MM.1S (cell line): ENCODE results near the gene CCDC117.

Source experiments
- CTCF ChIP-seq: fragments of 300-600 bp; sonication (generic); IDR thresholded peaks from 2 replicates; pipeline ENCODE4 v1.5.1; 2016; ENCODE audit warnings: antibody characterized with exemption, low read length, mixed read lengths
- EZH2 ChIP-seq: fragments of 300-600 bp; sonication (generic); optimal IDR thresholded peaks from 2 replicates; pipeline ENCODE3; 2017; ENCODE audit warnings: low read depth, mild to moderate bottlenecking, antibody characterized with exemption, low read length, mixed read lengths

DNA sequence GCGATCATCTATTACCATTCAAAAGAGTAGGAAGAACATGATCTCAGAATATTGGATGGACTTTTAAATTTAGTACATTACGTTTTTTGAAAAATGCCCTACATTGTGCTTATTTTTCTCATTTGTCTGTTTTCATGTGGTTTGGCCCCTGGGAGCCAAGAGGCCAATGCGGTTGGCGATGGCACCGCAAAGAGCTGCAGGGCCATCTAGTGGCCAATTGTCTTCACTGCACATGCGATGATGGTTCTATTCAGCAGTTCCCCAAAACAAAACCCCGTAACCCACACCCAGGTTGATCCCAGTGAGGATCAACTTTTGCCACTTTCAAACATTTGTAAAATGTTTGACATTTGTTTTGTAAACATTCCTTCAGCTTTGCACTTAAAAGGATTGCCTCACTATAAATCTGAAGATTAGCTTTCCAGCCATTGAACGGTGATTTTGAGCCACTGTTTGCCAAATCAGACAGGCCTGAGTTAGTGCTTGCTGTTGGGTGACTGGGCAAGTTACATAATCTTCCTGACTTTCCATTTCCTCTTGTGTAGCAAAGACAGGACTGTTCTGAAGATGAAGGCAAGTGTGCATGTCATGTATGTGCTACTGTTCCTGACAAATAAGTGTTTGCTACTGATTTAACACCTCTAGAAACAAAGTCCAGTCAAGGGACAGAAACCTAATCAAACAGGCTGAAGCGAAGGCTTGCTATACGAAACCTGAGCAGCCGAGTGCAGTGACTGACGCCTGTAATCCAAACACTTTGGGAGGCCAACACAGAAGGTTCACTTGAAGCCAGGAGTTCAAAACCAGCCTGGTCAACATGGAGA lies 57.1 kb downstream of the CCDC117 start:
- TF ChIP-seq CTCF (peak; percentile 98), EZH2 (no peak)
